Stimulated activated CD8-positive, alpha-beta memory T cell treated with anti-CD3 and anti-CD28 coated beads, Interleukin-4, amount 100 ng/mL, for 24 hours (primary cell): ENCODE results near the gene PLOD2.
"Not testable (repeated sequence)": the region's sequence is repeated elsewhere in the genome, so short reads cannot be mapped to it uniquely, and the experiment has no call there.

Experiments used
- DNase-seq: peaks from one replicate; pipeline ENCODE4 v3.0.0-alpha.2; 2020; ENCODE audit warnings: low read depth

Gene PLOD2

DNA sequence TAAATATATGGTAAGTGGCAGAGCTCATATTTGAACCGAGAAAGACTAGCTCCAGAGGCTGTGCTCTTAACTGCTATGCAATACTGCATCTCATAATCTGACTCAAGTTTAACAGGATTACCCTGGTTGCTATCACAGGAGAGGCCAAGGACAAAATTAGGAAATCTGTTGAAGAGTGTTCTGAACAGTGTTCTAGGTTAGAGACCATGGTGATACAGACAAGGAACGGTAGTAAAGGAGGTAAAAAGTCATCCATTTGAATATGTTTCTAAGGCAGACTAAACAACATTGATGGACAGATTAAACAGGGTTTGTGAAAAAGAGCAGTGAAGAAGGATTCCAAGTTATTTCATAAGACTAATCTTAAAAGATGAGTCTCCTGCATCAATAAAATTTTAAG lies 22.1 kb downstream of the PLOD2 start:
- no peak for DNase-seq

DNA sequence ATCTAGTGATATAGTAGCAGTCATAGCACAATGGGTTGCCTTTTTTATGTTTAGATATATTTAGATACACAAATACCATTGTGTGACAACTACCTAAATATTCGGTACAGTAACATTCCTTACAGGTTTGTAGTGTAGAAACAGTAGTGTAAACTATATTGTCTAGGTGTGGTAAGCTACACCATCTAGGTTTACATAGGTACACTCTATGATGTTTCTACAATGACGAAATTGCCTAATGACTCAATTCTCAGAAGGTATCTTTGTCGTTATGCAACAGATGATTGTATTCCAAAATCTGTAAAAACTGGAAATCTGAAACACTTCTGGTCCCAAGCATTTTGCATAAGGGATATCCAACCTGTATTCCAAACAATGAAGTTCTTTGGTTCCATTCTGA lies 24.3 kb downstream of the PLOD2 start:
- no peak for DNase-seq

DNA sequence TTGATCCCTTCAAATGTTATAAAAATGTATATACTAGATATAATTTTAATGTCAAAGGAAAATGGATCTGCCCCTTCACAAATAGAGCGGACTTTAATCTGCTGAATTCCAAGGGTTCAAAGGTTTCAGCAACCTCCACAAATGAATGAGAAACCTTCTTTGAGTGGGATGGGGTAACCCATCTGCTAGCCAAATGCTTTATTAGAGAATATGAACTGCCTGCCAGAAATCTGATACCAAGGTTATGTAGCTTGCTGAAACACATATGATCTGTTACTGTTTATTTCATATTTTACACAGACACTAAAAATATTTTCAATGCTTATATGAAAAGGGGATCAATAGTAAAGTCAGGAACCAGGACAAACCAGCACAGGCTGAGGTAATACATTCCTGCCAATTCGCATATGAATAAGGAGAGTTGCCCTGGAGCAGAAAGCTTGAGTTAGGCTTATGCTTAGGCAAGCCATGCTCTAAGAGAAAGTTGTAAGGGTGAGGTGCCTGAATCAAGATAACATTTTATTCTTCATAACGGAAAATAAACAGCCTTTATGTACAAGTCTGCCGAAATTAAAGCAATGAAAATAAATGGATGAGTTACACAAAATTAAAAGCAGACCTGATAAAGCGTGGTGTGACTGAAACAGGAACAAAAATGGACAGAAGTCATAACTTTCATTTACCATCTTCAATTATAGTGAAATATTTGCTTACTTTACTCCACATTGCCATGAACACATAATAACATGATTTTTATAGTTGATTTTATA lies 26.5 kb downstream of the PLOD2 start:
- no peak for DNase-seq

DNA sequence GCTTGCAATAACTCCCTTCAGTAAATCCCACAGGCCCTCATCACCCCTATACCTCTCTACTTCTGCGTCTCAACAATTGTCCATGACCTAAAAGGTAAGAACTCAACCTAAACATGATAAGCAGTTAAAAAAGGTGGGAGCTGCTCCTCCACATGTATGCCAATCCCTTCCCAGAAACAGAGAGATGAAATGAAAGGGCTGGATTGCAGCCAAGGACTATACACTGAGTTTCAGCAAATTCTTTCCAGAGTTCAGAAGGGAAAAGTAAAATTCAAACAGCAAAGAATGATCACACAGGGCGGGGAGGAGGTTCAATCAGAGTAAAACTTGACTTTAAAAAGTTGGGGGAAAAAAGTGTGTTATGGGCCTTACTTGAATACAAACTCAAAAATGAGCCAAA lies 27.5 kb downstream of the PLOD2 start:
- no peak for DNase-seq

DNA sequence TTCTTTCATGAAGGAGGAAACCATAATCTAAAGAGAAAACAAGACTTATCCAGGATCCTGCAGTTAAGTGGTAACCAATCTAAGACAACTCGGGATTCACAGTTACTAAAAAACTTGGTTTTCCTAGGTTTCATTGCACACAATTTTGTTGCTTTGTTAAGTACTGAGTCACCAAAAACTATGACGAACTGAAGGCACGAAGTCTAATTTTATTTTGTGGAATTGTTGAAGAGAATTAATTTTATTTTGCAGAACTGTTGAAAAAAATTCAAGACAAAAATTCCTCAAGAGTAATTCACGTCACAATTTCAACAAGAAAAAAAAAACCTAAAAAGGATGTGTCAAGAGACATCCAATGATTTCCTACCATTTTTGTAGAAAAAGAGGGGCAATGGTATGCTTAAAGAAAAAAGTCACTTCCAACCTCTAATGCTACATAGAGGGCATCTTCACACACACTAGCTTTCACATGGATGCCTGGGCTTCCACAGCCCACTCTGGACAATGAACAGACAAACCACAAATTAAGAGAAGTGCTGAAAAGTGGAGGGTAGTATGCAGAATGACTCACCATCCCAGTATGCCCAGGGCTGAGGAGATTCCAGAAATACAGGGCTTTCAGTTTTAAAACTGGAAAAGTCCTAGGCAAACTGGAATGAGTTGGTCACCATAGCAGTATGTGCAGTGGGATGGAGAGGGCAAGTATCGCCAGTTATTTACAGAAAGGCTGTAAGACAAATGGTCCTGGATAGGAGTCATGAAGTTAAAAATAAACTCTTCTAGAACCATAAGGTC lies 29.2 kb downstream of the PLOD2 start:
- no peak for DNase-seq

DNA sequence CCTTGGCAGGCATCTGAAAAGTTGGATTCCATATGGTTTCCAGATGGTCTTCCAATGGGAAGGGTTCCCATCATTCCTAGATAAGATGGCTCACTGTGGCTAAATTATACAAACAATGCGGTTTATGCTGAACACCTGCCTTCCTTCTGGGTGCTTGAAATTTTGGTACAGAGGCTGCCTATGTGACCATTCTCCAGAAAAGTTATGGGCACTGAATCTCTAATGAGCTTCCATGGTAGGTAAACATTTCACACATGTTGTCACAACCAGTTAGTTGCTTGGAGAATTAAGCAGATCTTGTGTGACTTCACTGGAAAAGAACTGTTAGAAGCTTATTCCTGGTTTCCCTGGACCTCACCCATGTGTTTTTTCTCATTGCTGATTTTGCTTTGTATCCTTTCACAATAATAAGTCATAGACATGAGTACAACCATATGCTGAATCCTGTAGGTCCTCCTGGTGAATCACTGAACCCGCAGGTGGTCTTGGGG lies 30.1 kb downstream of the PLOD2 start:
- DNase-seq = no peak

DNA sequence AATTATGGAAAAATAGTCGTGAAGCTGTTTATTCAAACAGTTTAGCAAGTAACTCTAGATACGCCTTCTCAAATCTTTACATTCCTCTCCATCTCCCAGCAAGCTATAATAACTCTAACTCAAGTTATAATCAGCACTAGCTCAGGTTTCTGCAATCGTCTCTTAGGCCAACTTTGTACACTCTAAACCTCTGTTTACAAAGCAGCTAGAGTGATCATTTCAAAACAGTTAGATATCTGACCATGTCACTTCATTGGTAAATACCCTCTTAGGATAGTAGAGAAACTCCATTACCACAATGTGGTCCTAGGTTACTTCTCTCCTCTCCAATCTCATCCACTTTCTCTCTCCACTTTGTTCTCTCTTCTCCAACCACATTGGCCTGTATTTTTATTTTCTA lies 31.2 kb downstream of the PLOD2 start:
- no peak for DNase-seq

DNA sequence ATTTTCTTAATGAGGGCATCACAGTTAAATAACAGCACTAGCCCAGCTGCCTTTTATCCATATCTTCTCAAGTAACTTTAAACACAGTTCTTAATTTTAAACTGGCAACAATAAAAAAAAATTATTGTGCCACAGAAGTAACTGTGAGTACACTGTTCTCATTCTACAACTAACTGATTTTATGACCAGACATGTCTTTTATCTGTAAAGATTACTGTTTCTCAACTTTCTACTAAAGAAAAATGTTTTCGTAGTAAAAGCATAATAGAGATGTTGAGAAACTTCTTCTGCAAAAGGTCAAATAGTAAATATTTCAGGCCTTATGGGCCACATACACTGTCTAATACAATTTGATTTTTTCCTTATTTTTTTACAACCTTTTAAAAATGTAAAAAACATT lies 32.0 kb downstream of the PLOD2 start:
- no peak for DNase-seq

DNA sequence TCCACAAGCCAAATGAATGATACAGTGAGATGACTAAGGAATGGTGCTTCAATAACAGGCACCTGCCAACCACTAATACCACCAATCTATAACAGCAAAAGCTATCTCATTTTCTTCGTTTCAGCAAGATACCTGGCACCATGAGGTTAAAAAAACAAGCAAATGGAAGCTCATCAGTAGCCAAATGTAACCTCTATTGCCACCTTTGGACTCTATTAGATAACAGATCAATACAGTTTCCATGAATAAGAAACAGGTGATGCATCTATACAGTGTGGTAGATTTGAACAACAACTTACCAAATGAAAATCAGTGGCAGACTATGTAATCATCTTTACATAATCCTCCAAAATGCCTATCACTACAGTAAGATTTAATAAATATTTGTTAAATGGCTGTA lies 32.8 kb downstream of the PLOD2 start:
- no peak for DNase-seq

DNA sequence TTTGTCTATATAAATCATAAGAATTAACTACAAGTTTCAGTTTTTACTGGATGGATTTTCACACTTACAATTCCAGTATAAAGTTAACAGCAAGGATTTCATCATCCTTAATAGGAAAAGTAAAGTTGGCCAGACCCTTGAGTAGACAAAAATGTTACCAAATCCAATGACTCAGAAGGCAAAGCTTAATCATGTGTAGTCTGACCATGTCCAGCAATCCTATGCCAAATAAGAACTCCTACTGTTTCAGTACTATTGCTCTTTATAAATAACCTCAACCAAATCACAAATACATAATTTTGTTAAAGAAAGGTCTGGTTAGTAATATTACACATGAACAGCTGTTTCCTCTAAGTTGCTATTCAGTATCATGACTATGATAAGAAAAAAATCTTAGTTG lies 35.0 kb downstream of the PLOD2 start:
- DNase-seq = no peak

DNA sequence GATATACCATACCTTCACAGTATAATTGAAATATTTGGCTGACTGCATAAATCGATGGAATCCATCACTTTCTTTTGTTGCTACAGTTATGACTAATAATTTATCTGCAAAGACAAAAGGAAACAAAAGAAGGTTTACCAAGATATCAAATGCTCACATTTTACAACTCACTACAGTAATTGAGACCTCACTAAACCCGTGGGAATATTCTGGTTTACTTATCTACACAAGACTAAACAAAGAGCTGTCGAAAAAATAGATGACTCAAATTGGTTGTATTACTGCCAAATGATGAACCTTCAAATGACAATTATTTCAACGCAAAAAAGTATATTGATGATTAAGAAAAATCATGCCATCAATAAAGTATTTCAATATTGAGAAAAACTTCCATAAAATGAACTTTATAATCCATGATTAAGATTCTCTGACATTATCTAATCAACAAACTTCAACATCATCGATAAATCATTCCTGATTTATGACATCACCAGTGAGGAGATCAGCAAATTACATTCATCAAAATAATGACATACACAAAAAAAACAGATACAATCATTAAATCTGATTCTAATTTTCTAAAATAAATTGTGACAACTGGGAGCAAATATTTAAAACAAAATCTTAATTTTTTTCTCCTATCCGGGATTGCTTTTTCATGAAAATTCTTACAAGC lies 36.7 kb downstream of the PLOD2 start:
- no peak for DNase-seq

DNA sequence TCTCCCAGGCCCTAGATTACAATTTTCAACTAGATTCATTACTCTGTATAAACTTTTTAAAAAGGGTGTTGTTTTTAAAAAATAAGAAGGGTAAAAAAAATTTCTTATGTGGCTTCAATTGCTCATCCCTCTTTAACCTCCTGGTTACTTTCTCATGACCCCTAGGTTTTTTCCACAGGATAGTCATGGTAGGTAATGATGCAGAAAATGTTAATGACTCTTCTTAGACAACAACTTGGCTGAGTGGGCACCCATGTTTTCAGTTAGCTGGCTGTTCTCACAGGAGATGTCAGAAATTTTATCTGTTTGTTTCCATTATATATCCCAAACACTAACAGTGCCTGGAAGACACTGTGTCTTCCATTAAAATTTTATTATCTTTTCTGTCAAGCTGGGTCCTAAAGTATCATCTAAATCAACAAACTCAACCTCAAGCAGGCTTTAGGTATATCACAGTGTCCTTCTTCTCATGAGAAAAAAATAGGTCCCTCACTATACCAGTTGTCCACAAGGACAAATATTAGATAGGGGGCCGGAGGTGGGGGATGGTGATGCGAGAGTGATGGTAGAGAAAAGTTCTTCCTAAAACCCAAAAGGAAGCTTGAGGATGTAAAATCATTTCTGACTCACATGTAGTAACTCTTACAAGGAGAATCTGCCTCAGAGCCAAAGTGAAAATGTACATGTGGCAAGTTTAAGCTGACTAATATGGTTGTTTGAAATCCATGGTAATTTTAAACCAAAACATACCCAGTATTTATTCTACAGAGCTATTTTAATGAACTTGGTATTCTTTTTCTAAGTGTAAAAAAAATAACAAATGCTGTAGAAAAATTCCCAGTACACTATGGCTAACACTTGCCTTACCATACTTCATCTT lies 43.3 kb downstream of the PLOD2 start:
- no peak for DNase-seq

DNA sequence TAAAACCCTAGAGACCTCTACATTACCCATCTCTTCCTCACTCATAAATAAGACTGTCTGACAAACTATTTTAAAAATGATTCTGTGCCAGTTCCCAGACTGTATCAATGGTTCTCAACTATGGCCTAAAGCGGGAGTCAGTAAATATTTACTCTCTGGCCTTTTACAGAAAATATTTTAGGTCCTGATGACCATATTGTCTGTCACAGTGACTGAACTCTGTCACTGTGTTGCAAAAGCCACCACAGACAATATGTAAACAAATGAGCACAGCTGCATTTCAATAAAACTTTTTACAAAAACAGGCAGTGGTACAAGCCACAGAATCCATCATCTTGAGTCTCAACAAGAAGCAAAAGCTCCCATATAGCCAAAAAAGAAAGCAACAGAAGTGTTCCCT lies 45.4 kb downstream of the PLOD2 start:
- no peak for DNase-seq

DNA sequence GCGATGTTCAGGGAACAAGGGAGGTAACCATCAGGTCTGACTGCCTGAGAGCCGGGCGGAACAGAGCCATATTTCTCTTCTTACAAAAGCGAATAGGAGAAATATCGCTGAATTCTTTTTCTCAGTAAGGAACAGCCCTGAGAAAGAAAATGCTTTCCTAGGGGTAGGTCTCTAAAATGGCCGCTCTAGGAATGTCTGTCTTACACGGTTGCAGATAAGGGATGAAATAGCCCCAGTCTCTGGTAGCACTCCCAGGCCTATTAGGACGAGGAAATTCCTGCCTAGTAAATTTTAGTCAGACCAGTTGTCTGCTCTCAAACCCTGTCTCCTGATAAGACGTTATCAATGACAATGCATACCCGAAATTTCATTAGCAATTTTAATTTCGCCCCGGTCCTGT lies 47.2 kb downstream of the PLOD2 start:
- DNase-seq = not testable (repeated sequence)

DNA sequence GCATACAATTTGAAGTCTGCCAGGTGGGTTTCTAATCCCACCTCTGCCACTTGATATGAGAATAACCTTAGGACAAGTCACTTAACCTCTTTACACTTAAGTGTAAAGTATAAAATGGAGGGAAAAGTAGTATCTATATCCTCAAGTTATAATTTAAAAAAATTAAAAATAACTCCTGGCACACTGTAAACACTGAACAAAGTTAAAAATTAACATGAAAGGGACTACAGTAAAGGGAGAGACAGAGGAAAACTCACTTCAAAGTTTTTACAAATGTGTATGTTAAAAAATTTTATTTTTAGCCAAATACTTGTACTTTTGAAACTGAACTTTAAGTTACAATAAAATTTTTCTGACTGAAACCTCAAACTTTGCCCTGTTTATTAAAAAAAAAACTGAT lies 49.6 kb downstream of the PLOD2 start:
- DNase-seq = no peak

DNA sequence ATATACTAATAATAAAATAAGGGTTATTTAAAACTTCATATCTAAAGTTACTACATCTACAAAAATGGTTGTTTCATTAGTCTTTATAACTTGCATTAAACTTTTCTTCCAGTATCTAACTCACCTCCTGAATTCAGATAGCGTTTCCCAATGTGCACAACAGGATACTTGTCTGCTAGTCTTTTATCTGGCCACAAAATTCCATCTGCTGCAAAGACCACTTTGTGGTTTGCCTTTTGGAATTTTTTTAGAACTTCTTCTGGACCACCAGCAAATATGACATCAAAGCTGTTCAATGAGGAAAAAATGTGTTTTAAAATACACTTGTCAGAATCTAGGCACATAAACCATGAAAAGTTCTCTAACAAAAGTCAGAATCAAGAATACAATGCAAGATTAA lies 50.8 kb downstream of the PLOD2 start:
- no peak for DNase-seq

DNA sequence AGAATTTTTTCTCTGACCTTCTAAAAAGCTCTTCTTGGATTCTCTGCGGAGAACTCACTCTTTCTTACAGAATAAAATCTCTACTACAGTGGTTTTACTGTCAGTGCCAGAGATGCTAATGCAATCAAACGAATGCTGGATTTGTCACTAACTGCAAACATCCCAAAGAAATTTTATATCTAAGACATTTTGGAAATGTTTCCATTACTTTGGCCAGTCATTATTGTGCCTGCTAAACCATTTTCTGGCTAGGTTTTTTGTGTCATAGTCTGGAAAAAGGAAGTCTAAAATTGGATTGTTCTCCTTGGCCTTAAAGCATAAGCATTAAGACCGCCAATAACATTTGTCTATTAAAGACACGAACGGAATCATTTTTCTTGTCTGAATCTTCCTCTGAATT lies 54.0 kb downstream of the PLOD2 start:
- no peak for DNase-seq

DNA sequence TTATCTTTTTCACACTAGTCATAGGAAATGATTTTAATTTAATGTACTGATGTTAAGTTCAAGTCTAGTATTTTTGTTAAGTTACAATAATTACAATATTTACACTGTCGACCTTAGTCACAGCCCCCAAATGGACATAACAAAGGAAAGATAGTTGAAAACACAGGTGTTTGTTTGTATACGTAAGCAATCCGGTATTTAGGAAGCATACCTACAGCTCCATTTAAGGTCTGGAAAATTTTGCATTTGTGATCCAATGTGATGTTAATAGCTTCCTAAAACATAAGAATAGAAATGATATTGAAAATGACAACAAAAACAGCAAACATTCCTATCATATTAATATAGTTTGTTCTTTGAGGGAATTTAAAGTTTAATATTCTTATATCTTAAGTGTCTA lies 56.9 kb downstream of the PLOD2 start:
- DNase-seq = no peak

DNA sequence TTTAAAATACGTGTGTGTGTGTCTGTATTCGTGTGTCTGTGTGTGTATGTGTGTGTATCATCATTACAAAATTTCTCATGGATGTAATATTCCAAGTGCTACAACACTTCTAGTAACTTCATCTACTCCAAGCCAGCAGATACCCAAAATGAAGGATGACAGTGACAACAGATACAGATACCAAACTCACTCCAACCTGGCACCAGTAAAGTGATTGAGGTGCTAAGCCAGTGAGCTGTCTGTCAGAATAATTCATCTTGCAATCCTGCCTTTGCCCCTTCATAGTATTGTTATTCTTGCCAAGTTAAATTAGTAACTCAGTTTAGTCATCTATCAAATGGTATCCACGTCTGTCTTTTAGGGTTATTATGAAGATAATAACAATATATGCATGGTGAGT lies 58.1 kb downstream of the PLOD2 start:
- DNase-seq = no peak

DNA sequence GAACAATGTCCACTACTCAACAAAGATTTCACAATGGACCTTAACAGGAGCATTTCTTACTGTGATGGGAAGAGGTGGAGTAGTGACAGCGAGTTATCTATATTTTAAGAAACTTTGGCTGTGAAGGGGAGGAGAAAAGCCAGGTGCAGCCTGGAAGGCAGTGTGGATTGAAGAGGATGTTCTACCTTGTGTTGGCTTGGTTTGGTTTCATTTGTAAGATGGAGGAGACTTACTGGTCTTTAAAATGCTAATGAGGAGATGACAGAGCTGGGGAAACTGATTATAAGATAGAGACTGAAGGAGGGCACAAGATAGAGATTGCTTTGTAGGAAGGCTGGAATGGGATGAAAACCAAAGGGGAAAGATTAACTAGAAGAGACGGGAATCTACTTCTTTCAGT lies 59.4 kb downstream of the PLOD2 start:
- no peak for DNase-seq

DNA sequence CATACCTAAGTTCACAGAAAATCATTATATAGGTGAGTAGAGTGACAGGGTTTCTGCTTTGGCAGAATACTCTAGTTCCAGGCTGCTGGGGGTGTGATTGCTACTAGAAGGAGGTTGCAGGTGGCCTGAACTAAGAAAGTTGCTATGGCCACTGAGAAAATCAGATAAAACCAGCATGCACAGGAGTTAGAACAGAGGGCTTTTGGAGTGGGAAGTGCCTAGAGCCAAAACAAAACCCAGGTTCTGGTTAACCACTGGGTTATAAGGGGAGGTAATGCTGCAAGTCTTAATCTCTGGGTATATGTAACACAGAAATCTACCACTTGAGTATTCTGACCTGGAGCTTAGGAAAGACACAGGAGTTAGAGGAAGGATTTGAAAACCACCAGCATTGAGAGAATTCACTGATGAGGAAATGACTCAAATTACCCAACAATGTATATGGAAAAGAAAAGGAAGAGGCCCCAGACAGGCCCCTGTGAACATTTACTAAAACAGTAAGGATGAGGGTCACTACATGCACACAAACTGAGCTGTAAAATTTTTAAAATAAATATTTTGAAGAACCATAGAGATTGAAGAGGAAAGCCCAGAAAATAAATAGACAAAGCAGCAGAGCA lies 60.0 kb downstream of the PLOD2 start:
- DNase-seq = no peak

DNA sequence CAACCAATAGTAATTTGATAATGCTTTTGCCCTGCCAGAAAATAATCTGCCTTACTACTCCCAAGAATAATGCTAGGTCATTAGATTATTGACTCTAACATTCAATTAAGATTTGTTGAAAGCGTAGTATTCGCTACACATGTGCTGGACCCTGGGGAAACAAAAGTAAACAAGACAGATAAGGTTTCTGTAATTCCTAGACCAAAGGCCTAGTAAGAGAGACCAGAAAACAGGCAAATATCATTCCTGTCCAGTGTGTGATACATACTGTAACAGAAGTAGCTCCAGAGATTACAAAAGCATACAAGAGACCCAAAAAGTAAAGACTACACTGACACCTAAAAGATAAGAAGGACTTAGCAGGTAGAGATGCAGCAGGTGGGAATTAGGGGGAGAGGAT lies 60.8 kb downstream of the PLOD2 start:
- no peak for DNase-seq
